ENCODE measurements around the gene MEGF11.

The MEGF11 gene

GRCh38 chr15:66138096-66138783 lies 115.3 kb downstream of the MEGF11 start:
- no peak for DNase-seq

DNA sequence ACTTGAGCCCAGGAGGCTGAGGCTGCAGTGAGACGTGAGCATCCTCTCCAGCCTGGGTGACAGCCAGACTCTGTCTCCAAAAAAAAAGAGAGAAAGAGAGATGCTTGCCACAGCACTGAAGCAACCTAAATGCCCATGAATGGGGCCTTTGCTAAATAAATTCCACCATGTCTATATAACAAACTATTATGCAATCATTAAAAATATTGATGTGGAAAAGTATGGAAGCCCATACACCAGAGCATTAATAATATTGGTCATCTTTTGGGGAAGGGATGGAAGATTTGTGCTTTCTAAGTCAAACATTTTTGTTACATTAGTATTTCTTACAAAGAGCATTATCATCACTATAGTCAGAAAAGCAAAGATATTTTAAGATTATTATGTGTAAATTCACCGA lies 116.6 kb downstream of the MEGF11 start:
- DNase-seq = no peak

- DNase-seq = no peak
Measured at GRCh38 chr15:66135664-66136063, 117.9 kb downstream of the MEGF11 start.

- DNase-seq = no peak
Measured at GRCh38 chr15:66134284-66134683, 119.3 kb downstream of the MEGF11 start.

- DNase-seq = no peak
Measured at GRCh38 chr15:66133247-66133885, 120.2 kb downstream of the MEGF11 start.

DNA sequence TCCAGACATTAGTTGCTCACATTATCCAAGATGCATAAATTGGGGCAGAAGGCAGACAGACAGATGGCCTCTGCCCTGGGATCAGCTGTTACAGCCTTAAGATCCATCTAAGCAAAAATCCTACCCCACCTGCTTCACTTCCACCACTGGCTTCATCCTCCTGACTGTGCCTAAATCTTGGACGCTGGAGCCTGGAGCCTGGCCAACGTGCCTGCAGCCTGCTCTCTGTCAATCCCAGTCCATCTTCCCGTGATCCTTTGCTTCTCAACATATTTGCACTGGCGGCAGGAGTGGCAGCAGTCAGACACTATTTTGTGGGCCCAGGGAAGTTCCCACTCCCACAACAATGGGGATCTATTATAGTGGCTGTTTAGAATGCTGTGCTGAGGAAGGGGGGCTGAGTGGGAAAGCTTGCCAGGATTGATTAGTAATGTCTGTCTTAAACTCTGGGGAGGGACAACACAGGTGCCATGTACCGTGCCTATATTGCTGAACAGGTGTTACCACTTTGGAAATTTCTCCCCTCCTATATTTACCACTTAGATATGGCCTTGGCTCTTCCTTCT lies 121.2 kb downstream of the MEGF11 start:
- no peak for DNase-seq

DNA sequence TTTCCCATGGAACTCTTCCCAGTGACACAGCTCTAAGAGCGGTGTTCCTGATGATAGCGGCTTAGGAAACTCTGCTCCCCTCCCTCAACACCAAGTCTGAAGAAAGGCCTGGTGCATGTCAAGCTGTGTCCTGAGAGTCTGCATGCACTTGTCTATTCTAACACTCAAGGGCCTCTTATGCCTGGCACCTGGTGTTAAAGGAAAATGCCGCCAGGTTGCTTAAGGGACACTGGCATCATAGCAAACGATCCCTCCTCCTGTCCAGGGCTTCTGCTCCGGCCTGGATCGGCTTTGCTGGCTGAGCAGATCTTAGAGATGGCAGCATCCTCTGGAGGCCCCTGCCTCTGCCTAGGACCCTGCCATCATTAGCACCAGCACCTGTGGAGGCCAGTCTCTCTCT lies 121.7 kb downstream of the MEGF11 start:
- DNase-seq = no peak

DNA sequence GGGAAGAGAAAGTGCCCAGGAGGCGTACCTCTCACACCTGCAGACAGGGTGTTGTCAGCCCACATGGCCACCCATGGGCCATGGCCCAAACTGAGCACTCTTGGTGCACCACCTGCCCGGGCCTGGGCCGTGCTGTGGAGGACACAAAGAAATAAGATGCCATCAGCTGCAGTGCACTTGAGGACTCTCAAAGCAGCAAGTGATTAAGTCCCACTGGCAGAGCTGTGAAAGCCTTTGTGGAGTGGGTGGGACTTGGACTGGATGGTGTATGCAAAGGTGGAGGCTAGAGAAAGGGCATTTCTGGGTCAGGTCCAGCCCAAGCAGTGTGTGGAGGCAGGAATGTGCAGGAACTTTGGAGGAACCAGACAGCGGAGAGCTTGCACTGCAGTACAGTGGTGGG lies 122.3 kb downstream of the MEGF11 start:
- no peak for DNase-seq

DNA sequence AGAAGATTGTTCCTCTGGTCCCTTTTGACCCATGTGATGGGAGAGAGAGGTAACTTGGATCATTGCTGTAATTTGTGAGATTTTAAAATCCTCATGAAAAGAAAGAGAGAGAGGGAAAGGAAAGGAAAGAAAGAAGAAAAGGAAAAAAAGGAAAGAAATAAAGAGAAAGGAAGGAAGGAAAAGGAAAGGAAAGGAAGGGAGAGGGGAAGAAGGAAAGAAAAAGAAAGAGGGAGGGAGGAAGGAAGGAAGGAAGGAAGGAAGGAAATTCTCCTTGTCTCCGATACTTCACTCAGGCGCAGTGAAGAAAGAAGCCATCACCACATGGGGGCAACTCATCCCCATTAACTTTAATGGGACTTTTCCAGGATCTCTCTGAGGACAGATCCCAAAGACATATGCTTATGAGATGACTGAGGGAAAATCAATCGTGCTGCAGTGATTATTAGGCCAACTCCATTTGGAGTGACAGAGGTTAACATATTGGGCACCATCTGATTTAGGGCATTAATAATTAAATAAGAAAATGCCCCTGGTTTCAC lies 123.0 kb downstream of the MEGF11 start:
- no peak for DNase-seq

- no peak for DNase-seq
Measured at GRCh38 chr15:66129586-66129985, 124.0 kb downstream of the MEGF11 start.

- no peak for DNase-seq
Measured at GRCh38 chr15:66128116-66128680, 125.4 kb downstream of the MEGF11 start.

DNA sequence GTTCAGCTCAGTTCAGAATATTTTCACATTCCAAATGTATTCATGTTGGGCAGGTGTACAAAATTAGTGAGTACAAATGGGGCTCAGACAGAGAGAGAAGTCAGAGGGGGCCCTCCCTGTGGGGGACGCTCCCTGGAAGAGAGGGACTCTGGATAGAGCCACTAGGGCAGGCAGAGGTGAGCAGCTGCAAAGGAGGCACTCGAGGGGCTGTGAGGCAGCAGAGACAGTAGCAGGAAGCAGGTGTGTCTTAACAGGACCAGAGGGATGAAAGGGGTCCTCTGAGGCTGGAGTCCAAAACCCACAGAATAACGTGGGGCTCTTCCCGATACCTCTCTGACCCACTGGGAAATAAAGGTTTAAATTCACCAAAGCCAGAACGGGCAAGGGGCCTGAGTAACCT lies 127.1 kb downstream of the MEGF11 start:
- no peak for DNase-seq

DNA sequence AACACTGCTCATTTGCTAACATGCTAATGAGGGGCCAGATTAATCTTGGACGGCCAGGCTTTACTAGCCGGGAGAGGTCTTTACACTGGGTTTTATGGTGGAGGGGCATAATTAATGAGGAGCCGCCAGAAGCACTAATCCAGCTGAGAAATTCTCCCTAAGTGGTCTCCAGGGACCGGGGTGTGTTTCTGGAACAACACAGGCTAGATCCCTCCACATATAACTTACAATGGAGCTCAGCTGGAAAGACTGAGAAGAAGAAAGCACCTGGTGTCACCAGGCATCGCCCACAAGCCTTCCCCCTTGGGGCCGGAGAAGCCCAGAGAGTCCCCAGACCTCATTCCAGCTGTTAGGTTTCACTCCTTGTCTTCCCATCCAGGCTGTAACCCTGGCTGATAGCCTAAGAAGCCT lies 127.5 kb downstream of the MEGF11 start:
- DNase-seq = no peak

- DNase-seq = no peak
Measured at GRCh38 chr15:66124651-66125050, 128.9 kb downstream of the MEGF11 start.

GRCh38 chr15:66123799-66124198 lies 129.8 kb downstream of the MEGF11 start:
- DNase-seq = no peak

DNA sequence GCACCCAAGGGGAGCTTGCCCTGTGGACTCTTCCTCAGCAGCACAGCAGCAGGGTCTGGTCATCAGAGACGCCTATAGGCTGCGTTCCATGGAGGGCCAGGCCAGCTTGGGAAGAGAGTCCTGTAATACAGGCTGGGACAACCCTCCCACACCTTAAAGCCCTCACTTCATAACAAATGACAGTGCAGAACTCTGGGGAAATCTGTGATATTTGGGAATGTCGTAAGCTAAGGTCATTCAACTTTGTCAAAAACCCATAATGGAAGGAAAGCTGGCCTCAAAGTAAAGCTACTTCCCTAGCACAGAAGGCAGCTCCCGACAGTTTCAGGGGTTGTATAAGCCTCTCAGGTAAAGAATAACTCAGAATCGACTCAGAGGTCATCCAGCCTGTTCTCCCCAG lies 133.1 kb downstream of the MEGF11 start:
- DNase-seq = no peak

DNA sequence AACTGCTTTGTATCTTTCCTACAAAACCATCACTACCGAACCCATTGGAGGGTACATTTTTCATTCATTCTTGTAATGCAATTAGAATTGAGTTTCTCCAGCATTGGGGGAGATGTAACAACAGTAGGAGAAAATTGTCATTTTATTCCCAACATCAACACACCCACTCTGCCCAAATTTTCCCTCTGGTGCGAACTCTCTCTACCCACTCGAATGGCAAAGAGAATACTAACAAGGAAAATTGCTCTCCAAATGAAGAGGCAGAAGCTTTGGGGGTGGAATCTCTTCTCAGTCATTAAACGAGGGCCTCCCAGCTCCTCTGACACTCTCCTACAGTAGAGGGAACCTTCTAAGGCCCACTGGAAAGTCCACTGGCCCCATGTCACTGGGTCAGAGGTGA lies 135.7 kb downstream of the MEGF11 start:
- DNase-seq = no peak

- no peak for DNase-seq
Measured at GRCh38 chr15:66115568-66116206, 137.9 kb downstream of the MEGF11 start.

DNA sequence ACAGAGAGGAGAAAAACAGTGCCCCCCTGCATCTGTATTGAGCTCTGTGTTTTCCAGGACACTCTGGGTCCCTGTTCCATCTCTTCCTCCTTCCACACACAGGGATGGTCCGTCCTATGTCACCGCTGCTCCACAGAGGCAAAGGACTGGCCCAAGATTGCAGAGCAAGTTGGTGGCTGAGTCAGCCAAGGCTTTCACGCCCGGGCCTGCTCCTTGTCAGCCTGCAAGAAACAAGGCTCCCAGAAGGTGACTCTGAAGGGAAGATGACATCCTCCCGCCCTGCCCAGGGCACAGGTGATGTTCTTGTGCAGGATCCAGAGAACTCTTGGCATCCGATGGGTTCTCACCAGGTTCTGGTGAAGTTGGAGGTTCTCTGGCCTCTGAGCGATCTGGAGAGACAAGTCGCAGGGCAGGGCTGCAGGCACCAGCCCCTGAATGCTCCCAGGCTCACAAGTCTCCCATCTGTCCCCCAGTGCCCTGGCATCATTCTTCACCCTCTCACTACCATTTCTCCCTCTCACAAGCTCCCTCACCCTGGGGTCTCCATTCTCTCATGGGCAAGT lies 138.6 kb downstream of the MEGF11 start:
- no peak for DNase-seq

GRCh38 chr15:66112388-66112787 lies 141.2 kb downstream of the MEGF11 start:
- no peak for DNase-seq

GRCh38 chr15:66111363-66111762 lies 142.2 kb downstream of the MEGF11 start:
- DNase-seq = no peak

DNA sequence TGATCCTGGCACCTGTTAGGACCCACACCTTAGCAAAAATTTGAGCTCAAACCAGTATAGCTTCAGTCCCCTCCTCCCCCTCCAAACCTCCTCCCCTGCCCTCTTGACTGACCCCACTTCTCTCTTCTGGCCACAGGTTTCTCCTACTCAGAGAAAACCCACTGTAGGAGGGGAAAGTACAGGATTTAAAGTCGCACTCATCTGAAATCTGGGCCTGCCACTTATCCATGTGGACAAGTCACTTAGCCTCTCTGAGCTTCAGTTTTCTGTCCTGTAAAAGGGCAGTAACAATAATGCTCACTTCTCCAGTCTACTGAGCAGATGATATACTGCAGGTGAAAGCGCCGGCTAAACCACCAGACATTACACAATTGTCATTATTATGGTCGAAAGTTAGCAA lies 142.7 kb downstream of the MEGF11 start:
- no peak for DNase-seq

GRCh38 chr15:66109826-66110225 lies 143.7 kb downstream of the MEGF11 start:
- DNase-seq = no peak

All from NCI-H1930 (cell line).